ENCODE measurements around the gene PSMG4. TPM values are rescaled to one million over a fixed set of nuclear protein-coding genes. Genes with fewer than 3 reads are reported as not detected.

The PSMG4 gene
- total RNA-seq, 1 donor from 2014 or later = 23.9 TPM

GRCh38 chr6:3251462-3252314 is 7.1 kb upstream of the PSMG4 start:
- peak in 1 of 2 donors; percentile 91 for DNase-seq (ENCODE audit: low spot score in 2 of 2)
- Histone ChIP-seq H3K9me3 (no peaks in the 10 kb centered on the region), H3K36me3 (no peaks in the 10 kb centered on the region), H3K4me3 (no peak overlapping the region), H3K27me3 (no peaks in the 10 kb centered on the region), H3K27ac (no peak overlapping the region), H3K4me1 (peaks cover 0 to 4% of the 10 kb centered on the region in 2 donors)
- intact Hi-C loops (cut with DNase I) = loop anchor here (1.0 to 10.0 kb wide), 4 partner anchors 17 to 257 kb away; partner anchors contain the start of genes NQO2 and TUBB2A
- peak; percentile 89 to 97 (median 96) for TF ChIP-seq CTCF (IDR thresholded peaks at IDR 0.05)

GRCh38 chr6:3252369-3252768 is 6.4 kb upstream of the PSMG4 start:
- Histone ChIP-seq H3K36me3 (no peaks in the 10 kb centered on the region), H3K9me3 (no peaks in the 10 kb centered on the region), H3K27me3 (no peaks in the 10 kb centered on the region), H3K4me3 (no peak overlapping the region), H3K27ac (no peak overlapping the region), H3K4me1 (peaks cover 0 to 4% of the 10 kb centered on the region in 2 donors)
- no peak for DNase-seq (ENCODE audit: low spot score in 2 of 2)
- TF ChIP-seq CTCF (IDR thresholded peaks at IDR 0.05) = no peak
- intact Hi-C loops (cut with DNase I) = loop anchor here (10.0 kb wide), 1 partner anchor 258 kb away; the partner anchor contains the start of gene NQO2

- H3K4me3 ChIP-seq = no peak overlapping the region
- H3K9me3 ChIP-seq = no peaks in the 10 kb centered on the region
- H3K27ac ChIP-seq = no peak overlapping the region
- intact Hi-C loops (cut with DNase I) = loop anchor here (10.0 kb wide), 1 partner anchor 258 kb away; the partner anchor contains the start of gene NQO2
- H3K36me3 ChIP-seq = no peaks in the 10 kb centered on the region
- no peak for DNase-seq (ENCODE audit: low spot score in 2 of 2)
- no peaks in the 10 kb centered on the region for H3K27me3 ChIP-seq
- no peak for TF ChIP-seq CTCF (IDR thresholded peaks at IDR 0.05)
- no peaks in the 10 kb centered on the region for H3K4me1 ChIP-seq
Measured at GRCh38 chr6:3252861-3253596, 5.7 kb upstream of the PSMG4 start.

- Histone ChIP-seq H3K9me3 (no peaks in the 10 kb centered on the region), H3K36me3 (no peaks in the 10 kb centered on the region), H3K4me1 (peaks cover 0 to 4% of the 10 kb centered on the region in 2 donors), H3K27me3 (no peaks in the 10 kb centered on the region), H3K27ac (no peak overlapping the region), H3K4me3 (no peak overlapping the region)
- no peak for TF ChIP-seq CTCF (IDR thresholded peaks at IDR 0.05)
- DNase-seq (ENCODE audit: low spot score in 2 of 2) = no peak
- intact Hi-C loops (cut with DNase I) = loop anchor here (10.0 kb wide), 1 partner anchor 259 kb away; the partner anchor contains the start of gene NQO2
Measured at GRCh38 chr6:3253597-3253961, 5.2 kb upstream of the PSMG4 start.

- peaks cover 3 to 15% of the 10 kb centered on the region in 2 donors for H3K4me1 ChIP-seq
- no peak overlapping the region for H3K27ac ChIP-seq
- DNase-seq (ENCODE audit: low spot score in 2 of 2) = no peak
- intact Hi-C loops (cut with DNase I) = loop anchor here (2.0 to 10.0 kb wide), 2 partner anchors 131 to 263 kb away; partner anchors contain the start of gene NQO2
- TF ChIP-seq CTCF (IDR thresholded peaks at IDR 0.05) = no peak
- no peaks in the 10 kb centered on the region for H3K36me3 ChIP-seq
- peak overlapping the region; percentile 69 to 83 for H3K4me3 ChIP-seq
- no peaks in the 10 kb centered on the region for H3K9me3 ChIP-seq
- H3K27me3 ChIP-seq = no peaks in the 10 kb centered on the region
Measured at GRCh38 chr6:3258201-3258600, 546 bp upstream of the PSMG4 start.
